NOMO-1 treated with DMSO at 0.1 percent for 48 hours (cell line): Measurements from ENCODE around the gene TIAM2.
"Not testable (repeated sequence)": the region's sequence is repeated elsewhere in the genome, so short reads cannot be mapped to it uniquely, and the experiment has no call there.

Source experiments
- DNase-seq: peaks from one replicate; lab custom pipeline; 2025; ENCODE audit not compliant: unreplicated experiment; lab: John Stamatoyannopoulos, UW

The TIAM2 gene

DNA sequence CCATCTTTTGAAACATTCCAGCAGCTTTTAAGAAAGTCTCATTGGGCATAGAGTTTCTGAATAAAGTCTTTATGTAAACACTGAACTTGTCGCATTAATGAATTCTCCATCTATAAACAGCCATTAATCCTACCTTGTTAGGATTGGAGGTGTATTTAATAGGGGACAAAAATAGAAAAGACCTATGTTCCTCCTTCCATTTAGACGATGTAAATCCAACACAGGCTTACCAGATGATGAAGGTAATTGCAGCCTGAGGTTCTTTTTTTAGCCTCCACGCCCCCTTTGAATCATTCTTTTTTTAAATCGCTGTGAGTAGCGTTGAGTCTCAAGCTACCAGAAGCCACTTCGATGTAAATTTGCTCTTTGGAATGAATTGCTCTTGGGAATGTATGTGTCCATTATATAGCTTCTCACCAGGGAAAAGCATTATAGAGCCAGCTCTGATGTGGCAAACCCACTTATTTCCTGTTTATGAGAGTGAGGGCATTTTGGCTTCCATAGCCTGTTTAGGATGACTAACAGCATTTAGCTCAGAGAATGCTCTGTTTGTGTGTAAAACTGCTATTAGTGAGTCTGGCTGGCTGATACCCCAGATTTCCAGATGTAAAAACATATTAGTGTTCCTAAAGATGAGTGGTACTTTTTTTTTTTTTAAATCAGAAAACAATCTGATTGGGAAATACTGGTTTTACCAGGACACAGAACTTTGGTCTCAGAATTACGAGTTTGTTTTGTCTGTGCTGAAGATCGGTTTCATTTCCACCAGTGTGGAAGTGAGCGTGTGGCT lies 193.8 kb downstream of the TIAM2 start:
- DNase-seq = peak; percentile 35

GRCh38 chr6:155190677-155191076 lies 195.6 kb downstream of the TIAM2 start:
- DNase-seq = no peak

DNA sequence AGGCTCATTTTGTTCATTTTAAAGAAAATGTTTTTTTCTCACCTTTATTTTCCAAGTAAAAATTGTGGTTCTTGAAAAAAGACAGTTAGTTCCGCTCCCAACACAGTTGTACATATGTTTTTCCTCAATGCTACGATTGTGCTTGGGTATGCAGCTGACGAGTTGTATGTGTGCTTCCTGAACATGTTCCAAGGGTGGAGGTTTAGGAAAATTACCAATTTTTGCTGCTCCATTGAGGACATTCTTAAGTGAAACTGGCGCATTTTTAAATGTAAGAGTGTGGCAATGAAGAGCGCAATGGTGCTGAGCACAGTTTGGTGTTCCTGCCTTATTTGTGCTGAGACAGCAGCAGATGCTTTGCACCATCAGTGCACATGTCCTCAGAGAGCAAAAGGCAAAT lies 198.4 kb downstream of the TIAM2 start:
- DNase-seq = no peak

DNA sequence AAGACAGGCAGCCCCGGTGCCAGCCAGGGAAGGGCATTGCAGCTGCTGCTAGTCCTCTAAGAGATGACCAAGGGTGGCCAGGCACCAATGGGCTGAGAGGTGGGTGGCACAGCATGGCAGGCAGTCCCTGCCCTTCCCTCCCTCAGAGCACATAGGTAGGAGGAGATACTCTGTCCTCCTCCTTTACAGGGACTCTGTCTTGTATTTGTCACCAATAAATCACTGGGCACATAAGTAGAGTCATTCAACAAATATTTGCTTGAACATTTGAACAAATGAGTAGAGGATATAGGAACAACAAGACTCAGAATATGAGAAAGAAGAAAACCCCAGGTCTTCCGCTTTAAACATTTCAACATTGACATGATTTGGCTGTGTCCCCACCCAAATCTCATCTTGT lies 199.3 kb downstream of the TIAM2 start:
- no peak for DNase-seq

- DNase-seq = no peak
Measured at GRCh38 chr6:155195903-155196302, 200.8 kb downstream of the TIAM2 start.

DNA sequence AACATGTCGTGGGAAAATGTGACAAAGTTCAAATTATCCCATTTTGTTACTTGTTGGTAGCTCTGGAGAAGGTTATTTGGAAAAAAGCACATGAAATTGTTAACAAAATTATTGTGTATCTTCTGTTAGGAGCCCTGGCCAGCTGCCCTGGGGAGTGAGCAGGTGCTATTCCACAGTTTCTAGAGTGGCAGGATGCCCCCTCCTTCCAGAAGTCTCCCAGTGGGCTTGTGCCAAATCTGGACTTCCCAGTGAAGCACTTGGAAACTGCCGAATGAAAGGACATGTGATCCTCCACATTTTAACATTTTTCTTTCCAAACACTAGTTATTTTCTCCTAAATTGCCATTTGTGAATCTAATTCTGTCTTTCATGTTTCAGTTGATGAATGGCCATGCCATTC lies 201.8 kb downstream of the TIAM2 start:
- DNase-seq = no peak

- peak; percentile 19 for DNase-seq
Measured at GRCh38 chr6:155197932-155198331, 202.8 kb downstream of the TIAM2 start.

DNA sequence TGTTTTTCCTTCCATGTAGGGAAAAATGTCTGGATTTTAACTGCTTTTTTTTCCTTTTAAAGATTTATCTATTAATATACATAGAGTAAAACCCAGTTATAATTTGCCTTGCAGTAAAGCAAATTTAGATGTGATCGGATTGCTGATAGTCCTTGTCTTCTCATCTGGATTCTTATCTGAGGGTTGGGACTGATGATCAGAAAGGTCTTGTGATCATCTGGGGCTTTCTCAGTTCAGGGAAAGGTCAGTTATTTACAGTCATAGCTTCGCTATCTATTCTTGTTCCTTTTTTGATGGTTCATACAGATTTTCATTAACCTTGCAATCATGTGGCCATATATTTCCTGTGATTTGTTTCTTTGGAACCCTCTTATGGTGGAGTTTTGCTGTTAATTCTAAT lies 204.9 kb downstream of the TIAM2 start:
- DNase-seq = peak; percentile 26

GRCh38 chr6:155201461-155202226 lies 206.5 kb downstream of the TIAM2 start:
- DNase-seq = no peak

DNA sequence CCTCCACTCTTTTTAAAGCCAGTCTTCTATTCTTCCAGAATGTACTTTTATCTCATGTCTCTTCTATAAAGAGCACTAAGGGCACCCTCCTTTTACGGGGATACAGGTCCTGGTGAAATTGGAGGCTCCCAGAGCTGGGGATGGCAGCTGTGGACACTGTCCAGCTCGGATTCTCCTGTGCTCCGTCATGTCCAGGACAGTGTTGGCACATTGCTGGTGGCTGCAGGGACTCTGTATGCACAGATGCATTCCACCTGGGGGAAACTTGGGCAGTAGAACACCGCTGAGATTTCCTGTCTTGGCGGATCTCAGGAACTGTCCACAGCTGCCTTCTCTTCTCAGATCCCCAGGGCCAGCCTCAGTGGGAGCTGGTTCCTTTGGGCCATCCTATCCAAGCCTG lies 212.1 kb downstream of the TIAM2 start:
- no peak for DNase-seq

DNA sequence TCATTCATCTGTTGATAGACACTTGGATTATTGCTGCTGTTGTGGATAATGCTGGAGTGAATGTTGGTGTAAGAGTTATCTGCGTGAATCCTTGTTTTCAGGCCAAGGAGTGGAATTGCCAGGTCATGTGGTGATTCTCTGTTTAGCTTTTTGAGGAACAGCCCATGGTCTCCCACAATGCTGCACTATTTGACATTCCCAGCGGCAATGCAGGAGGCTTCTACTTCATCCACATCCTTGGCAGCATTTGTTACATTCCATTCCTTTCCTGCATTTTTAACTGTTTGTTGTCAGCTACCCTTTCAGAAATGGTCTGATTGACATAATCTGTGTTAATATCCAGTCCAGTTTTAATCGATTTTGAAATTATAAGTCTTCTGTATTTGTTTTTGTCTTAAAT lies 217.0 kb downstream of the TIAM2 start:
- DNase-seq = no peak

- DNase-seq = no peak
Measured at GRCh38 chr6:155212616-155213380, 217.7 kb downstream of the TIAM2 start.

- DNase-seq = no peak
Measured at GRCh38 chr6:155213611-155214372, 218.7 kb downstream of the TIAM2 start.

GRCh38 chr6:155215906-155216305 lies 220.8 kb downstream of the TIAM2 start:
- DNase-seq = no peak

GRCh38 chr6:155216312-155217046 lies 221.4 kb downstream of the TIAM2 start:
- no peak for DNase-seq

DNA sequence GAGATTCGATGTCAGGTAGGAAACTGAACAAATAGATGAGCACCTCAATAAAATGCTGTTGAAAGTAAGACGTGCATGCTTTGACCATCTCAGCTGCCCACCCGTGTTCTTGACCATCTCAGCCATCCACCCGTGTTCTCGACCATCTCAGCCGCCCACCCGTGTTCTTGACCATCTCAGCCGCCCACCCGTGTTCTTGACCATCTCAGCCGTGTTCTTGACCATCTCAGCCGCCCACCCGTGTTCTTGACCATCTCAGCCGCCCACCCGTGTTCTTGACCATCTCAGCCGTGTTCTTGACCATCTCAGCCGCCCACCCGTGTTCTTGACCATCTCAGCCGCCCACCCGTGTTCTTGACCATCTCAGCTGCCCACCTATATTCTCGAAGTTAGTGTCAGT lies 223.6 kb downstream of the TIAM2 start:
- not testable (repeated sequence) for DNase-seq

DNA sequence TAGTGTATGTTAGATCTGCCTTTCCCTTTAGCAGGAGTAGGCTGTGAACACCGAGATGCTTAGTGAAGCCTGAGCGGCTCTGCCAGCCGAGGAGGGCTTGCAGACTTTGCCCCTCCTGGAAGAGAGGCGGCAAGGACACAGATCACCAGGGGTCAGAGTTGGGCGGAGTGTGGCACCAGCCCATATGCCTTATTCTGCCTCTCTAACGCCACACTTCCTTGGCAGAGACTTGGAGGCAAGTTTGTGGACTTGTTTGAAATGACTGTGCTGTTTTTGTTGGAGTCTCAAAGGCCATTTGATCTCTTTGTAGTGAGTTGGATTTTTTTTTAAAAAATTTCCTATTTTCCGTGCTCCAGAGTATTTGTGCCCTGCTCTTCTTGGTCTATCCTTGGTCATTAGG lies 224.2 kb downstream of the TIAM2 start:
- no peak for DNase-seq

GRCh38 chr6:155219858-155220301 lies 224.8 kb downstream of the TIAM2 start:
- no peak for DNase-seq

GRCh38 chr6:155221086-155221485 lies 226.0 kb downstream of the TIAM2 start:
- peak; percentile 57 for DNase-seq

DNA sequence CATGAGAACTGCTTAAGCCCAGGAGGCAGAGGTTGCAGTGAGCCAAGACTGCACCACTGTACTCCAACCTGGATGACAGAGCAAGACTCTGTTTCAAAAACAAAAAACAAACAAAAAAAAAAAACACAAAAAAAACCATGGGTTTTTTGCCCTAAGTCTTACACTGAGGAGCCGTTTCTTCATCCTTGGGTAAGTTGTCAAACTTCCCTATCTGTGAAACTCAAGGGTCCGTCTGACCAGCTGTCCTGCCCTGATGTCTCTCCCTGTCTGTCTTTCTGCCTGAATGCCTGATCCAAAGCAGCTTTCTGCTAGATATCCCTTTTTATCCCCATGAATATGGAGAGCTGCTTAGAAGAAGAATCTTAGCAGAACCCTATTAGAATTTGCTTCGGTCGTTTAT lies 227.4 kb downstream of the TIAM2 start:
- no peak for DNase-seq
